IPS-18c (cell line): Measurements from ENCODE around the gene EML5.

Experiments
- H3K4me3 ChIP-seq: 2 replicates; pipeline ENCODE4 v1.7.0; 2013; ENCODE audit warnings: low read depth, mild to moderate bottlenecking, low read length, moderate library complexity; ENCODE audit not compliant: insufficient read depth
- H3K9me3 ChIP-seq: one replicate; pipeline ENCODE4 v1.6.1; 2013; ENCODE audit warnings: mild to moderate bottlenecking, low read length, moderate library complexity; ENCODE audit not compliant: control insufficient read depth, insufficient read depth

The EML5 gene

DNA sequence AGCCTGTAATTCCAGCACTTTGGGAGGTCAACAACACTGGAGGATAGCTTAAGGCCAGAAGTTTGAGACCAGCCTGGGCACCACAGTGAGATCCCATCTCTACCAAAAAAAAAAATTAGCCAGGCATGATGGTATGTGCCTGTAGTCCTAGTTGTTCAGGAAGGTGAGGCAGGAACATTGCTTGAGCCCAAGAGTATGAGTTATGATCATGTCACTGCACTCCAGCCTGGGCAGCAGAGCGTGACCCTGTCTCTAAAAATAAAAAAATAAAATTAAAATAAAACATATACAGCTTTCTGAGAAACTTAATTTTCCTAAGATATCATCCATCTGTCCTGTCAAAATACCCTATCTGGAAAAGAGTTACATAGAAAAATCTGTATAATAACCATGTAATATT is 38.9 kb downstream of the EML5 start:
- Histone ChIP-seq H3K9me3 (no peaks in the 10 kb centered on the region), H3K4me3 (no peak overlapping the region)

DNA sequence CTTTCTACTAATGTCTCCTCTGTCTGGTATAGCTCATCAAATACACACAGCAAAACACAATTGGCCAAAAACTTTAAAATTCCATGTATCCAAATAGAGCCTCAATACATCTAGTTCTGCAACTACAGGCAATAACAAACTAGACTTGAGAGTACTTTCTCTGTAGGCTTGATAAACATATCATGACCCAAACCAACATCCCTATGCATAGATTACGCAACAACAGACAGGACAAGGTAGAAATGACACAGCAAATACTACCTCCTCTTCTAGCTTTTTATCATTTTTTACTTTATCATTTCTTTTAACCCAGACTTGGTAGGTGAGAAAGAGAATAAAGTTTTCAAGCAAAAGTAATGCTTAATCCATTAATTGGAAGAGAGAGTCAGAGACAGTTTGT is 41.8 kb downstream of the EML5 start:
- H3K4me3 ChIP-seq, result no peak overlapping the region
- no peaks in the 10 kb centered on the region for H3K9me3 ChIP-seq

DNA sequence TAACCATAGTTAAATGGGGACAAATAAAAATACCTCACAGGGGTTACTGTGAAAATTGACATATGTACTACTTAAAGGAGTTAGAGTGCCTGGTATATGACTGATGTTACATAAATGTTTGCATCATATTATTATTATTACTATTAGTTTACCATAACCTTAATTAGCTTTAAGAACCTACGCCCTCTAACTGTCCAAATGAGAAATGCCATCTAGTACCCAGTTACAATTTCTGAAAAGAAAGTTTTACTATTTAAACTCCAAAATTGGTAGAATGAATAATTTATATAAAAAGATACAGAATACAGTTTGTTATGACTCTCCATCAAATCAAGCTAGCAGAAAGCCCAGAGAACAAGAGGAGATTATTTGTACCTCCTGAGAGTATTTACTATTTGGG is 42.3 kb downstream of the EML5 start:
- Histone ChIP-seq H3K9me3 (no peaks in the 10 kb centered on the region), H3K4me3 (no peak overlapping the region)

DNA sequence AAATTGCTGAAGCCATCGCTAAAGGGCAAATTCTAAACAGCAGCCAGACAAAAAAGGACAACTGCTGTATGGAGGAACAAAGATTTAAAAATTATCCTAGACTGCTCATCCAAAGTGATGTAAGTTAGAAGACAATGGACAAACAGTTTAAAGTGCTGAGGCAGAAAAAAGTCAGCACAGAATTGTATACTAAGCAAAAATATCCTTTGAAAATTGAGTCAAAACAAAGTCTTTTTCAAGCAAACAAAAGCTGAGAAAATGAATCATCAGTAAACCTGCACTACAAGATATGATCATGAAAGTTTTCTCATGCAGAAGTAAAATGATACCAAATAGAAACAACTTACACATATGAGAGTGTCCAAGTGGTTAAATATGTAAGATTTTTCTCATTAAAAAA is 43.6 kb downstream of the EML5 start:
- Histone ChIP-seq H3K9me3 (no peaks in the 10 kb centered on the region), H3K4me3 (no peak overlapping the region)

DNA sequence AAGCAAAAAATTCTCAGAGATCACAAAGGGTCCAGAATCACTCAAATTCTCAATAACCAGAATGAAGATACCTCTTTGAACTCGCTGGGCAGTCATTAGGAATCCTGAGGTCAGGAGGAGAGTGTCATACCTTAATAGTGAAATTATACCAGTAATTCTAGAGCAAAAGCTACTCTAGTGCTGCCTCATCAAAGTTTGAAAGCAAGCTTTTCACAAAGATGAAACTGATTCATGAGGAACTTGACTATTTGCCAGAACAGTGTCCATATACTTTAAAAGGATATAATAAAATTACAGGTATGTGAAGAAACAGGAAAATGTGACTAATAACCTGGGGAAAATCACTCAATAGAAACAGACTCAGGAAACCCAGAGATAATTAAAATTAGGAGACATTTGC is 44.5 kb downstream of the EML5 start:
- Histone ChIP-seq H3K9me3 (no peaks in the 10 kb centered on the region), H3K4me3 (no peak overlapping the region)

DNA sequence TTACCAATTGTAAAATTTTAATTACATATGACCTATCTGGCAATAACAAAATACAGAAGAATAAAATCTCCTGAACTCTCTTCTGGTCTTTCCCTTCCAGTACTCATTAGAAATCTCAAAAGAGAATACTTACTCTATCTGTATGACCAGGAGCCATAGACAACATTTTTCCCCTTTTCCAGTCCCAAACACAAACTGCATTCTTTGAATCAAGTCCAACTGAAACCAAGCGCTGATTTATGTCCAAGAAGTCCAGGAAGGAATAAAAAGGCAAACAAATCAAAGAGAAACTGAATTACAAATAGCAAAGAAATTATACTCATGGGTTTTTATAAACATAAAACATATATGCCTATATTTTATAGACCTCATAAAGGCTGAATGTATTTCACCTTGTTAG is 46.7 kb downstream of the EML5 start:
- H3K4me3 ChIP-seq, result no peak overlapping the region

DNA sequence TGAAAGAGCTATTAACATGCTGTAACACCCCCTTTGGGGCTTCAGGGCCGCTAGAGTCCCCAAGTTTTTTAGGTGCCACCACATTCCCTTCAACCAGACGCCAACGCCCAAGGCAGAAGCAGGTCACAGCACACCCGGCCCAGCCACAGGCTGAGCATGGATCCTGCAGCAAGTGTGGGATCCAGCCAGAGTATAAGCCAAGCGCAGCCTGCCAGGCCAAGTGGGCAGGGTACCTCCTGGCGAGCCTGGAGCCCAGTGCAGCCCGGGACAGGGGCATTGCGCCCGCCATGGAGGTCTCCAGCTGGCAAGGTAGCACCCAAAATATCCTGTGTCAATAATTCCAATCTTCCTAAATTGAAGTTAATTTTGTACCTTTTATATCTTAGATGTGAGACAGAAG is 55.5 kb downstream of the EML5 start:
- H3K9me3 ChIP-seq, result no peaks in the 10 kb centered on the region
- no peak overlapping the region for H3K4me3 ChIP-seq

More for the DNA sequence above, 46.7 kb downstream of the EML5 start:
- no peaks in the 10 kb centered on the region for H3K9me3 ChIP-seq

DNA sequence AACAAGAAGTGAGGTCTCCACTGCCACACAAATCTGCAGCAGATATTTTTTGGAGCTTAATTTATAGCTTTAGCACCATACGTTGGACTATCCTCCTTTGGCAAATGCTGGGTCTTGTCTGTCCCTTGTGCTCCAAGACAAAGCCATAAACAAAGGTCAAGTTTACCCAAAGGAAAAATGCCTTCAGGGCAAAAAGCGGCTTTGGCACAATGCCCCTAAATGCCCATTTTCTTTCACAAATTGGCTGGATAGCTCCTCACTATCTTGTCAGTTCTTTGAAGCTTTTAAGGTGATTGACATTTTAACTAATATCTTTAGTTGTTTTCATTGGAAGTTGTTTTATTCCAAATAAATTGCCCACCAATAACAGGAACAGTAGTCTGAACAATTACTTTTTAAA is 59.6 kb downstream of the EML5 start:
- Histone ChIP-seq H3K9me3 (no peaks in the 10 kb centered on the region), H3K4me3 (no peak overlapping the region)

DNA sequence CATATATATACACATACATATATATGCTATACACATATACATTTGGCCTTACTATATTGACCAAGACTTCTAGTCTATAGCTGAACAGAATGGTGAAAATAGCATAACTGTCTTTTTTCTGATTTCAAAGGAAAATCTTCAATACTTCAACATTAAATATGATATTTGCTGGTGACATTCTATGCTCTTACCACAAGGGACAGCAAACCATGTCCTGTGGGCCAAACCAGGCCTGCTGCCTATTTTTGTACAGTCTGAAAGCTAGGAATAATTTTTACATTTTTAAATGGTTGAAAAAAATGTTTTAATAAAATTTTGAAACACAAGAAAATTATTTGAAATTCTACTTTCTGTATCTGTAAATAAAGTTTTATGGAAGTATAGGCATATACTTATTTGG is 63.6 kb downstream of the EML5 start:
- Histone ChIP-seq H3K4me3 (no peak overlapping the region), H3K9me3 (no peaks in the 10 kb centered on the region)

DNA sequence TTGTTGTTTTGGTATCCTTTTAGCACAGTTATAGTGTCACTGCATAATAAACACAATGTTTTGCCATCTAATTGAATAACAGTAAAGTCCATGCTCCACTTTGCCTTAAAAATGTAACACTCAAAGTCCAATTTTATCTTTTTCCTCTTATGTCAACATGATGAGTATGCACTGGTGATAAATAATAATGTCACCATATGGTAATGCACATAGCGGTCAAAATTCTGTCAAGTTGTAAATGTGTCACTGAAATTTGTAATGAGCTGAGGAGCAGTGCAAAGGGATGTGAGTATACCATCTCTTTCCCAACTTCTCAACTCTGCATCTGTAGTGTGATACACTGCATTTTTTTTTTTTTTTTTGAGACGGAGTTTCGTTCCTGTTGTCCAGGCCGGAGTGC is 65.7 kb downstream of the EML5 start:
- no peaks in the 10 kb centered on the region for H3K9me3 ChIP-seq
- no peak overlapping the region for H3K4me3 ChIP-seq

DNA sequence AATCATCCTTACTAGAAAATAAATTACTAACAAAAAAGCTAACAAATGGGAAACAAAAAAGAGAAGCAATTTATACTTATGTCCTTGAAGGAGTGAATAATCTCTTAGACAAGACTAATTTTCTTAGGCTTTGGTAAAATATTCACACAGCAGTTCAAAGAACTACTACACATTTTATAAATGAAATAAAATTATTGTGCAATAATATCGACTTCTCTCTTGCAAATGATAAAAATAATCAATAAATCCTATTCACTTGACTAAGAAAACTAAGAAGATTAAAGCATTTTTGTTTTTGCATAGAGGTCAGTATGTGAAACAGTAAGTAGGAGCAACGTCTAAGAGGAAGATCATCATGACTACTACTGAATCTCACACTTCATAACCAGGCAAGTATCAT is 82.0 kb downstream of the EML5 start:
- no peak overlapping the region for H3K4me3 ChIP-seq
- H3K9me3 ChIP-seq, result no peaks in the 10 kb centered on the region

DNA sequence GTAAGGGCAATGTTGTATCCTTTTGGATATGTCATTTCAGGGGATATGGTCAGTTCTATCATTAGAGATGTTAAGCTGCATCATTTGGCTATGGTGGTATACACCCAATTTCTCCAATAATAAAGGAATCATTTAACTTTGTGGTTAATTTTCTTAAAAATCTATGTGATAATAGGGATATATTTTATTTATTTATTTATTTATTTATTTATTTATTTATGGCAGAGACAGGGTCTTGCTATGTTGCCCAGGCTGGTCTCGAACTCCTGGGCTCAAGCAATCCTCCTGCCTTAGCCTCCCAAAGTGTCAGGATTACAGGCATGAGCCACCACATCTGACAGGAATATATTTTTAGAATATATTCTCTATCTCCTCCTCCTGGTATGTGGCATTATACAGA is 85.7 kb downstream of the EML5 start:
- no peak overlapping the region for H3K4me3 ChIP-seq

DNA sequence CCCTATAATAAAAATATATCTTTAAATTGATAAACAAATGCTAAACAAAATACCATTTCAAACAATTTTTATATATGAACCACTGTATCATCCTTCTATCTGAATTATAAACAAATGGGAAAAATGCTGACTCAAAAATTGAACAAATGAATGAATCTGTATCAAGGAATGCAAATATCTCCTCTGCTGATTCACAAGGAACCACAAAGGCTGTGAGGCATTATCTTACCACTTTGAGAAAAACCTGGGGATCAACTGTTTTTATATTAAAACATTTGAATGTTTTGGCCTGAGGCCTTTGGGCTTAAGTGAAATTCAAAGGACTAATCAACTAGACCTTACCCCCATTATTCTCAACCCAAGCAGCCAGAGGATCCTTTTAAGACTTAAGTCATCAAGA is 86.3 kb downstream of the EML5 start:
- Histone ChIP-seq H3K9me3 (no peaks in the 10 kb centered on the region), H3K4me3 (no peak overlapping the region)

More for the DNA sequence above, 85.7 kb downstream of the EML5 start:
- H3K9me3 ChIP-seq, result no peaks in the 10 kb centered on the region

DNA sequence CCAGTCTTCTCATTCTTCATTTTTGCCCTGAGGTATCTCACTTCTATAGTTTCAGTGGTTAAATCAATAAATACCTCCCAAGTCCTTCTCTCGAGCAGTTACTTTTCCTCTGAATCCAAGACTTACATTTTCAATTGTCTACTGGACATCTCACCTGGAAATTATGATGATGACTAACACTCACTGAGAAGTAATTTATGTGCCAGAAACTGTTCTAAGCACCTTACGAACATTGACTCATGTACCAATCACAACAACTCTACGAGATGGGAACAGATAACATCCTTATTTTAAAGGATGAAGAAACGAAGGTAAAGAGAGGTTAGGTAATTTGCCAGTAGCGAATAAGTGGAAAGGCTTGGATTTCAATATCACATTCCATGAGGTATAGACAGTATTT is 94.1 kb downstream of the EML5 start:
- no peak overlapping the region for H3K4me3 ChIP-seq
- H3K9me3 ChIP-seq, result no peaks in the 10 kb centered on the region

DNA sequence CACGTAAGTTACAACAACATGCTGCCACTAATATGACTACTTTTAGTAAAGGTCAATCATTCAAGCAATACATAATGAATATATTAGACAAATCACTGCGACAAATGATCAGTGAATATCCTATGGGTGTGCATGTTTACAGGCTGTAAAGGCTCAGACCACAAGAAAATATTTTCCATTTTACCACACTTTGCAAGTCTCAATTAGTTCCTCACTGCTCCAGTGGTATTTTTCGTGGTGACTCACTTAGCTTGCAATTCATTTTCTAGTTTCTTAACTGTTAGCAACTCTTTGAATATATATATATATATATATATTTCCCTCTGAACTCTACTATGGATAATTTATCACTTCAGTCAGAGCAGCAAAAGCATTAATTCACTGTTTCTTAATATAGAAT is 96.9 kb downstream of the EML5 start:
- Histone ChIP-seq H3K9me3 (no peaks in the 10 kb centered on the region), H3K4me3 (no peak overlapping the region)

DNA sequence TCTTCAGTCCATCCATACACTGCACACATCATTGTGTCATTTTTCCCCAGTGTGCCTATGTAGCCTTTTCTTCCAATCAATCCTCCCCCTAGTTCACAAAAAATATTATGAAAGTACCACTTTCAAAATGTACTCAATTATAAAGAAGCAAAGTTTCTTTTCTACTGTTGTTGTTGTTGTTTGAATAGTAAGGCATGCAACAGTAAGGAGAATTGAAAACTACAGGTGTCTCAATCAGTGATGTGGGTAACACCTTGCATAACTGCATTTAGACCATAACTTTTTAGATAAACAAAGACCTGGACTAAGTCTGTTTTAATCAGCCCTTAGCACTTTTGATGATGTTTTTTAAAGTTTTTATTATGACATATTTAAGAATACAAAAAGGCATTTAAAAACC is 104.4 kb downstream of the EML5 start:
- H3K4me3 ChIP-seq, result no peak overlapping the region
- H3K9me3 ChIP-seq, result no peaks in the 10 kb centered on the region

DNA sequence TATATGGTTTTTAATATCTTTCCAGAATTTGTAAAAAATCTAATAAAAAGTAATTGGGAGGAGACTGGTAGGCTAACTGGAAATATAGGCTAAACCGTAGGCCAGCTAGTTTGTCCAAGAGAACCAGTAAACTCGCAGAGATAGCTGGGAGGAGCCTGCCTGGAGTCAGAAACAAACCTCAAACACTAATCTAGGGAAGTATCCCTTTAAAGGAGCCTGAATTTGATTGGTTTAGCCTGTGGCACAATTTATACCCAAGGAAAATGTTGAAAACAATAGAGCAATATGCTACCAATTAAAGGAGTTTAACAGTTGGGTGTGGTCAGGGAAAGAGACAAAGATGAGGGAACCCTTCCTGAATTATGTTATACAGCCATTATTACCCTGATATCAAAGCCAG is 109.6 kb downstream of the EML5 start:
- H3K4me3 ChIP-seq, result no peak overlapping the region
- no peaks in the 10 kb centered on the region for H3K9me3 ChIP-seq

DNA sequence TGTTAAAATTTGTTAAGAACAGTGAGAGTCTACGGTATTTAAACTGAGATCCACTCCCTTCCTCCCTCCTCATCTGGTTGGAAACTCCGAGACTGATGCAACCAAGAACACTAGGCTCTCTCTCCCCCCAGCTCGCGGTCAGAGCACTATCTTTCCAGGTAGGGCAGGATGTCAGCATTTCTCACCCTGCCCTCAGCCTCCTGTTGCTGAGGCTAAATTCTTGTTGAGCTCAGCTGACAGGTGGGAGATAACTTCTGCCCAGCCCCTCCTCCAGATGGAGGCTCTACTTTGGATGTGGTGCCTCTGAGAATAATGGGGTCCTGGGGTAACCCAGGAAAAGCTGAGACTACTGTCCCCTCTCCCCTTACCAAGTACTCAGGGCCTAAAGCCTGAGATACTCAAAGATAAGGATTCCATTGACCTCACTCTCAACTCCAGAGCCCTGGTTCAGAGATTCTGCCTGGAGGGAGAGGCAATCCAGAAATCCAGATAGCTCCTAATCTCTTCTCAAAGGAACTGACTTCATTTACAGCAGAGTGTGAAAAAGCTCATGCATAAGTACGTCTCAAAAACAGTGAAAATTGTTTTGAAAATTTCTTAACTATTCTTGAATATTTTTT is 110.1 kb downstream of the EML5 start:
- H3K4me3 ChIP-seq, result no peak overlapping the region
- H3K9me3 ChIP-seq, result no peaks in the 10 kb centered on the region

DNA sequence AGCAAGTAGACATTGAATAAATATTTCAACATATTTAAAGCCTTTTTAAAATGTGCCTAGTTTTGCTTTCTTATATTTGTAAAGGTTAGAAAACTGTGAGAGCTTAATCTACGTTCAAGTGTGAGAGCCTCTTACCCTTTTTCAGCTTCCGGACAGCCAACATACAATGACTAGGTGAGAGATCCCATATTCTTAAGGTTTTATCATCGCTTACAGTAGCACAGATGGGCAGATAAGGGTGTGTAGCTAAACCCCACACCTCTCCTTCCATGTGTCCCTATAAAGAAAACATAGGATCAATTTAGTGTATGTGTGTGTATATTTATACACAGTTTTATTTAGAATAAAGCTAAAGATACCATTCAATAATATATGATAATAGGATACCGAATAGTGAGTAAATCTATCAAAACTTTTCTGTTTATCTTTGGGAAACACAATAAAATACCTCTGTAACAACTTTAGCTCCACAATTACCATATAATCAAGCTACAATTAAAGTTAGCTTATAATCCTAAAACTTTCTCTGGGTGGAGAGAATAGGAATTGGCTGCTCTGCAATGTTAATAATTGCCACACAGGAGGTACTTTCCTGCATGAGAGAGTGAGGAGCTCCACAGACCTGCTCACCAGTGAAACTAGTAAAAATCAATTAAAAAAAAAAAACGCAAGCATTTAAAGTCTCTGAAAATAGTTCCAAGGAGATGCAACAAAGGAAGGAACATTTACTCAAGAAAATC is 110.8 kb downstream of the EML5 start:
- Histone ChIP-seq H3K4me3 (no peak overlapping the region), H3K9me3 (no peaks in the 10 kb centered on the region)
